ENCODE results near the gene KLHL24.
"Not testable (repeated sequence)": the region's sequence is repeated elsewhere in the genome, so short reads cannot be mapped to it uniquely, and the experiment has no call there.

Gene KLHL24

GRCh38 chr3:183635431-183636220 lies at the start of gene KLHL24:
TSS of gene KLHL24 (plus strand) at chr3:183635623. CDS start at chr3:183650357, 14,734 bp downstream.
- DNase-seq: peak; percentile 91

GRCh38 chr3:183586477-183586876 lies 48.9 kb upstream of the KLHL24 start:
- peak; percentile 37 for DNase-seq

GRCh38 chr3:183587336-183587735 lies 48.1 kb upstream of the KLHL24 start:
- peak; percentile 25 for DNase-seq

- no peak for DNase-seq
These were observed 45.0 kb upstream of the KLHL24 start for GRCh38 chr3:183590442-183590841.

GRCh38 chr3:183591881-183592521 lies 43.4 kb upstream of the KLHL24 start:
- DNase-seq: peak; percentile 55

- no peak for DNase-seq
These were observed 42.6 kb upstream of the KLHL24 start for GRCh38 chr3:183592821-183593220.

GRCh38 chr3:183594636-183595035 lies 40.8 kb upstream of the KLHL24 start:
- no peak for DNase-seq

GRCh38 chr3:183597959-183598358 lies 37.5 kb upstream of the KLHL24 start:
- no peak for DNase-seq

GRCh38 chr3:183611326-183611725 lies 24.1 kb upstream of the KLHL24 start:
- not testable (repeated sequence) for DNase-seq

GRCh38 chr3:183613366-183614285 lies 21.8 kb upstream of the KLHL24 start:
- DNase-seq: no peak

GRCh38 chr3:183618542-183618941 lies 16.9 kb upstream of the KLHL24 start:
- DNase-seq: no peak

GRCh38 chr3:183619010-183619409 lies 16.4 kb upstream of the KLHL24 start:
- no peak for DNase-seq

- no peak for DNase-seq
These were observed 15.7 kb upstream of the KLHL24 start for GRCh38 chr3:183619624-183620251.

- no peak for DNase-seq
These were observed 15.2 kb upstream of the KLHL24 start for GRCh38 chr3:183620252-183620628.

- DNase-seq: not testable (repeated sequence)
These were observed 12.9 kb upstream of the KLHL24 start for GRCh38 chr3:183622473-183622872.

- DNase-seq: no peak
These were observed 8.4 kb upstream of the KLHL24 start for GRCh38 chr3:183626877-183627594.

- no peak for DNase-seq
These were observed 5.7 kb upstream of the KLHL24 start for GRCh38 chr3:183629546-183630301.

GRCh38 chr3:183631715-183632114 lies 3.7 kb upstream of the KLHL24 start:
- no peak for DNase-seq

- DNase-seq: not testable (repeated sequence)
These were observed 2.7 kb upstream of the KLHL24 start for GRCh38 chr3:183632725-183633124.

GRCh38 chr3:183634707-183635106 lies 716 bp upstream of the KLHL24 start:
- no peak for DNase-seq

GRCh38 chr3:183635107-183635430 lies 354 bp upstream of the KLHL24 start:
- DNase-seq: no peak
